K562 (cell line): Measurements from ENCODE around the gene RIMOC1. TPM values are rescaled to one million over a fixed set of nuclear protein-coding genes. Genes with fewer than 3 reads are reported as not detected.
A peak's percentile ranks its signal among the peaks of the same experiment; 100 is the strongest.

ENCODE experiments used
- ARID2 ChIP-seq: fragments of 450-650 bp; IDR thresholded peaks from 2 replicates; pipeline ENCODE4 v1.6.1; 2017; ENCODE audit warnings: antibody characterized with exemption, mild to moderate bottlenecking
- ASH1L ChIP-seq: fragments of 450-650 bp; IDR thresholded peaks from 2 replicates; pipeline ENCODE4 v1.6.1; 2018; ENCODE audit warnings: borderline replicate concordance, mild to moderate bottlenecking, low read depth; ENCODE audit not compliant: partially characterized antibody
- JUN ChIP-seq, 2 experiments: sonication (generic) in 1 of 2; formaldehyde crosslinking in 1 of 2; IDR thresholded peaks; 2 replicates each; pipeline versions ENCODE4 v1.6.1 to v1.8.0; 2012 to 2022; ENCODE audit warnings: borderline replicate concordance in 2 of 2, mild to moderate bottlenecking in 2 of 2, improper control_type of control experiment in 1 of 2, low read depth in 1 of 2, low read length in 1 of 2, missing genetic modification reagents in 1 of 2
- MIER1 ChIP-seq: fragments of 450-650 bp; IDR thresholded peaks from 2 replicates; pipeline ENCODE4 v1.6.1; 2016; ENCODE audit warnings: antibody characterized with exemption, mild to moderate bottlenecking, low read depth
- MYC ChIP-seq, 2 experiments: fragments of 250-450 bp in 1 of 2; sonication (Bioruptor Pico) in 1 of 2; IDR thresholded peaks; 2 replicates each; pipeline versions ENCODE4 v1.5.1 to v1.6.1; 2012 to 2021; ENCODE audit warnings: low read depth in 2 of 2, borderline replicate concordance in 1 of 2, improper control_type of control experiment in 1 of 2, low read length in 1 of 2, mild to moderate bottlenecking in 1 of 2, moderate library complexity in 1 of 2
- NCOR1 ChIP-seq: fragments of 450-650 bp; IDR thresholded peaks from 2 replicates; pipeline ENCODE4 v1.6.1; 2016; ENCODE audit warnings: mild to moderate bottlenecking, moderate library complexity
- PHB ChIP-seq: fragments of 250-450 bp; sonication (Bioruptor Pico); IDR thresholded peaks from 2 replicates; pipeline ENCODE4 v1.5.0; 2021
- POLR2B ChIP-seq: fragments of 450-650 bp; IDR thresholded peaks from 2 replicates; pipeline ENCODE4 v1.6.1; 2018; ENCODE audit warnings: low read depth; ENCODE audit not compliant: partially characterized antibody
- POLR3G ChIP-seq: IDR thresholded peaks from 2 replicates; pipeline ENCODE4 v1.6.1; 2011; ENCODE audit not compliant: insufficient read length, insufficient replicate concordance; ENCODE audit errors: extremely low read depth
- RB1 ChIP-seq: fragments of 450-650 bp; IDR thresholded peaks from 2 replicates; pipeline ENCODE4 v1.6.1; 2017; ENCODE audit warnings: low read depth, mild to moderate bottlenecking
- SPI1 ChIP-seq: IDR thresholded peaks from 2 replicates; pipeline ENCODE4 v1.6.1; 2011; ENCODE audit warnings: low read depth, low read length, control low read depth, borderline replicate concordance
- VEZF1 ChIP-seq: fragments of 200-800 bp; sonication (Bioruptor generic); IDR thresholded peaks from 2 replicates; pipeline ENCODE4 v1.6.1; 2017; ENCODE audit warnings: missing genetic modification characterization, missing compliant biosample characterization
- ZNF133 ChIP-seq: fragments of 250-450 bp; sonication (Bioruptor Pico); IDR thresholded peaks from 2 replicates; pipeline ENCODE4 v1.4.0; 2020; ENCODE audit warnings: mild to moderate bottlenecking
- ZNF24 ChIP-seq: fragments of 450-650 bp; IDR thresholded peaks from 2 replicates; pipeline ENCODE4 v1.6.1; 2016
- ZNF655 ChIP-seq: fragments of 250-450 bp; sonication (Bioruptor Pico); IDR thresholded peaks from 2 replicates; pipeline ENCODE4 v1.5.0; 2021
- polyA plus RNA-seq, 8 experiments: library from polyadenylated mRNA; depleted of rRNA in 4 of 8; stranded (reverse) in 5 of 8; unstranded in 3 of 8; fragments of >200 nt; fragmentation: Nextera tagmentation in 2 of 8; fragmentation: Illumina TruSeq in 1 of 8; extraction: Ambion mirVana in 2 of 8; extraction: Trizol in 1 of 8; gene quantifications; 2 replicates each; pipeline versions ENCODE4 v1.2.1 to v1.2.3, GENCODE V29; 2011 to 2014; ENCODE audit warnings: inconsistent platforms in 1 of 8, missing spikeins in 1 of 8
- total RNA-seq, 7 experiments: library from RNA; depleted of rRNA in 6 of 7; stranded (reverse); fragments of >200 nt in 6 of 7; fragmentation: Illumina TruSeq in 2 of 7; extraction: Trizol in 2 of 7; gene quantifications; 2 replicates each; pipeline versions ENCODE4 v1.2.1 to v1.2.3, GENCODE V29; 2011 to 2021; ENCODE audit warnings: low replicate concordance in 1 of 7
- TF ChIP-seq, protein P1 (sequence below), 3 experiments: IDR thresholded peaks in 2 of 3; conservative IDR thresholded peaks in 1 of 3; 2 replicates each; pipeline ENCODE4 v1.5.1; 2011 to 2012; ENCODE audit warnings: low read length in 3 of 3, mild to moderate bottlenecking in 3 of 3, control low read depth in 2 of 3, improper control_type of control experiment in 1 of 3, inconsistent platforms in 1 of 3, low read depth in 1 of 3, mixed read lengths in 1 of 3, moderate library complexity in 1 of 3; ENCODE audit not compliant: insufficient read depth in 2 of 3
- TF ChIP-seq, protein P2 (sequence below), 2 experiments: fragments of 450-650 bp in 1 of 2; sonication (generic) in 1 of 2; formaldehyde crosslinking in 1 of 2; IDR thresholded peaks in 1 of 2; conservative IDR thresholded peaks in 1 of 2; 2 replicates each; pipeline versions ENCODE4 v1.6.1 to v1.8.1; 2016 to 2023; ENCODE audit warnings: mild to moderate bottlenecking in 2 of 2, moderate library complexity in 2 of 2, inconsistent platforms in 1 of 2, missing genetic modification reagents in 1 of 2
- TF ChIP-seq, protein P3 (sequence below): fragments of 450-650 bp; conservative IDR thresholded peaks from 2 replicates; pipeline ENCODE4 v1.6.1; 2016; ENCODE audit warnings: missing genetic modification characterization, low read depth, mild to moderate bottlenecking, missing compliant biosample characterization, moderate library complexity

Gene RIMOC1
- total and polyA plus RNA-seq, 9 of the 15 experiments (the other 6 are each of a cell fraction or from before 2014, with no cell fraction given), result 11.6 to 63.1 (median 30.8) TPM

GRCh38 chr5:41869724-41870626 is 34.2 kb upstream of the RIMOC1 start, which contains the start of gene OXCT1 (continued):
- TF ChIP-seq ZNF133 (CRISPR knock-in tag) (no peak), ZNF655 (CRISPR knock-in tag) (no peak), MIER1 (0 out of 2 replicates have a peak, but pooled peaks have one; percentile 23), VEZF1 (peak; percentile 60), PHB (no peak), ZNF24 (peak; percentile 14; the same call in 1 of the 2 replicates), ASH1L (no peak), NCOR1 (peak; percentile 21; the same call in 1 of the 2 replicates), JUN (IDR thresholded peaks at IDR 0.05; ENCODE audit: borderline replicate concordance, low read depth, low read length) (peak; percentile 49; the same call in 1 of the 2 replicates), JUN (CRISPR knock-in tag; IDR thresholded peaks at IDR 0.05; ENCODE audit: borderline replicate concordance) (no peak), ARID2 (no peak), MYC (IDR thresholded peaks at IDR 0.05; ENCODE audit: low read depth, low read length) (peak; percentile 47), MYC (CRISPR knock-in tag; IDR thresholded peaks at IDR 0.05; ENCODE audit: borderline replicate concordance, low read depth) (no peak), RB1 (peak; percentile 55; the same call in 1 of the 2 replicates), POLR3G (no peak), POLR2B (peak; percentile 65), SPI1 (peak; percentile 61; the same call in 1 of the 2 replicates)
- TF ChIP-seq, protein P1, sequence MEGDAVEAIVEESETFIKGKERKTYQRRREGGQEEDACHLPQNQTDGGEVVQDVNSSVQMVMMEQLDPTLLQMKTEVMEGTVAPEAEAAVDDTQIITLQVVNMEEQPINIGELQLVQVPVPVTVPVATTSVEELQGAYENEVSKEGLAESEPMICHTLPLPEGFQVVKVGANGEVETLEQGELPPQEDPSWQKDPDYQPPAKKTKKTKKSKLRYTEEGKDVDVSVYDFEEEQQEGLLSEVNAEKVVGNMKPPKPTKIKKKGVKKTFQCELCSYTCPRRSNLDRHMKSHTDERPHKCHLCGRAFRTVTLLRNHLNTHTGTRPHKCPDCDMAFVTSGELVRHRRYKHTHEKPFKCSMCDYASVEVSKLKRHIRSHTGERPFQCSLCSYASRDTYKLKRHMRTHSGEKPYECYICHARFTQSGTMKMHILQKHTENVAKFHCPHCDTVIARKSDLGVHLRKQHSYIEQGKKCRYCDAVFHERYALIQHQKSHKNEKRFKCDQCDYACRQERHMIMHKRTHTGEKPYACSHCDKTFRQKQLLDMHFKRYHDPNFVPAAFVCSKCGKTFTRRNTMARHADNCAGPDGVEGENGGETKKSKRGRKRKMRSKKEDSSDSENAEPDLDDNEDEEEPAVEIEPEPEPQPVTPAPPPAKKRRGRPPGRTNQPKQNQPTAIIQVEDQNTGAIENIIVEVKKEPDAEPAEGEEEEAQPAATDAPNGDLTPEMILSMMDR (IDR thresholded peaks at IDR 0.05 in 2 of 3, conservative IDR thresholded peaks at IDR 0.05 in 1 of 3; ENCODE audit: insufficient read depth in 2 of 3, low read depth in 1 of 3, low read length in 3 of 3), result 0 out of 6 replicates have a peak, but pooled peaks of 1 of the 3 experiments have one; percentile 2
- TF ChIP-seq, protein P2, sequence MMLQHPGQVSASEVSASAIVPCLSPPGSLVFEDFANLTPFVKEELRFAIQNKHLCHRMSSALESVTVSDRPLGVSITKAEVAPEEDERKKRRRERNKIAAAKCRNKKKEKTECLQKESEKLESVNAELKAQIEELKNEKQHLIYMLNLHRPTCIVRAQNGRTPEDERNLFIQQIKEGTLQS (IDR thresholded peaks at IDR 0.05), result peak; percentile 35; the same call in 1 of the 2 replicates
- TF ChIP-seq, protein P2 (CRISPR knock-in tag; conservative IDR thresholded peaks at IDR 0.05), result no peak
- TF ChIP-seq, protein P3, sequence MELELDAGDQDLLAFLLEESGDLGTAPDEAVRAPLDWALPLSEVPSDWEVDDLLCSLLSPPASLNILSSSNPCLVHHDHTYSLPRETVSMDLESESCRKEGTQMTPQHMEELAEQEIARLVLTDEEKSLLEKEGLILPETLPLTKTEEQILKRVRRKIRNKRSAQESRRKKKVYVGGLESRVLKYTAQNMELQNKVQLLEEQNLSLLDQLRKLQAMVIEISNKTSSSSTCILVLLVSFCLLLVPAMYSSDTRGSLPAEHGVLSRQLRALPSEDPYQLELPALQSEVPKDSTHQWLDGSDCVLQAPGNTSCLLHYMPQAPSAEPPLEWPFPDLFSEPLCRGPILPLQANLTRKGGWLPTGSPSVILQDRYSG, result 0 out of 2 replicates have a peak, but pooled peaks have one; percentile 34
